HUES48 (cell line): Measurements from ENCODE around the gene GNAL.

Experiments used
- H3K27ac ChIP-seq: one replicate; pipeline ENCODE4 v1.7.0; 2013; ENCODE audit warnings: low read depth, low read length, inconsistent platforms
- H3K27me3 ChIP-seq: 2 replicates; pipeline ENCODE4 v1.6.1; 2013; ENCODE audit warnings: mild to moderate bottlenecking, low read length; ENCODE audit not compliant: control insufficient read depth, insufficient read depth
- H3K36me3 ChIP-seq: 2 replicates; pipeline ENCODE4 v1.6.1; 2013; ENCODE audit warnings: low read length; ENCODE audit not compliant: control insufficient read depth, insufficient read depth
- H3K4me1 ChIP-seq: 2 replicates; pipeline ENCODE4 v1.6.1; 2013; ENCODE audit warnings: mild to moderate bottlenecking, low read length; ENCODE audit not compliant: control insufficient read depth, insufficient read depth
- H3K4me3 ChIP-seq: 2 replicates; pipeline ENCODE4 v1.5.1; 2013; ENCODE audit warnings: mild to moderate bottlenecking, low read depth, low read length
- H3K9ac ChIP-seq: 2 replicates; pipeline ENCODE4 v1.6.1; 2013; ENCODE audit warnings: mild to moderate bottlenecking, low read depth, low read length, moderate library complexity
- H3K9me3 ChIP-seq: 2 replicates; pipeline ENCODE4 v1.6.1; 2013; ENCODE audit warnings: low read length; ENCODE audit not compliant: control insufficient read depth, insufficient read depth

GNAL gene

DNA sequence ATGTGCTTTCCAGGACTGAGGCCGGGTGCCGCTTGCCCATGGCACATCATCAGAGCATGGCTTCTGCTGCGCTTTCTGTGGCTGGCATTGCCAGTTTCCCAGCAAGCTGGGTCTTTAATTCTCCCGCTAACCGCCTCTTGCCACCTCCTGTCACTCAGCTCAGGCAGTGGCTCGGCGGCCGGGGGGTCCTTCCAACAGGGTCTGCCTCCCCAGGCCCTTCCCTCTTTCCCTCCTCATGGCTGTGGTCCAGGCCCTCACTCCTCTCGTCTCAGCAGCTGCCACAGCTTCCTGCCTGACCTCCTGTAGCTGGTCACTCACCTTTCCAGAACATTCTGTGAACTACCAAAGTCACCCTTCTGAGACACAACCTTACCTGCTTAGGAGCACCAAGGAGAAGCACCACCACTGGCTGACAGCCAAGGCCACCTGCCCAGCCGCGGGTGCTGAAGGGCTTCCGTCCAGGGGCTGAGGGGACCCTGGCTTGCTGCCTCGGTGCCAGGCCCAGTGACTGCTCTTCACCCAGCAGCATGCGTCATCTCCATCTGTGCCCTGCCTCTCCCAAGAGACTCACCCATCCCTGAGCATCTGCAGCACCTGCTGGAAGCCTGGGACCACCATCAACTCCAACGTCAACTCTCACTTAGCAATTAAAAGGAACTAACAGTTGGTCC is 184.7 kb downstream of the GNAL start:
- H3K4me3 ChIP-seq = no peak overlapping the region
- no peak overlapping the region for H3K9ac ChIP-seq
- H3K36me3 ChIP-seq = 0 out of 2 replicates have a peak, but pooled peaks cover under 1% of the 10 kb centered on the region
- H3K27ac ChIP-seq = no peak overlapping the region
- H3K4me1 ChIP-seq = peaks cover 8% of the 10 kb centered on the region; the same call in 1 of the 2 replicates
- no peaks in the 10 kb centered on the region for H3K27me3 ChIP-seq
- H3K9me3 ChIP-seq = no peaks in the 10 kb centered on the region

GRCh38 chr18:11874676-11875075 is 185.6 kb downstream of the GNAL start:
- no peak overlapping the region for H3K4me3 ChIP-seq
- H3K4me1 ChIP-seq = peaks cover 8% of the 10 kb centered on the region; the same call in 1 of the 2 replicates
- H3K36me3 ChIP-seq = no peaks in the 10 kb centered on the region
- H3K27ac ChIP-seq = no peak overlapping the region
- no peaks in the 10 kb centered on the region for H3K9me3 ChIP-seq
- H3K9ac ChIP-seq = no peak overlapping the region
- H3K27me3 ChIP-seq = no peaks in the 10 kb centered on the region

- no peaks in the 10 kb centered on the region for H3K9me3 ChIP-seq
- no peak overlapping the region for H3K4me3 ChIP-seq
- no peak overlapping the region for H3K9ac ChIP-seq
- H3K4me1 ChIP-seq = peaks cover 8% of the 10 kb centered on the region; the same call in 1 of the 2 replicates
- no peaks in the 10 kb centered on the region for H3K27me3 ChIP-seq
- H3K27ac ChIP-seq = no peak overlapping the region
- H3K36me3 ChIP-seq = no peaks in the 10 kb centered on the region
These were observed 188.6 kb downstream of the GNAL start for GRCh38 chr18:11877497-11878135.

DNA sequence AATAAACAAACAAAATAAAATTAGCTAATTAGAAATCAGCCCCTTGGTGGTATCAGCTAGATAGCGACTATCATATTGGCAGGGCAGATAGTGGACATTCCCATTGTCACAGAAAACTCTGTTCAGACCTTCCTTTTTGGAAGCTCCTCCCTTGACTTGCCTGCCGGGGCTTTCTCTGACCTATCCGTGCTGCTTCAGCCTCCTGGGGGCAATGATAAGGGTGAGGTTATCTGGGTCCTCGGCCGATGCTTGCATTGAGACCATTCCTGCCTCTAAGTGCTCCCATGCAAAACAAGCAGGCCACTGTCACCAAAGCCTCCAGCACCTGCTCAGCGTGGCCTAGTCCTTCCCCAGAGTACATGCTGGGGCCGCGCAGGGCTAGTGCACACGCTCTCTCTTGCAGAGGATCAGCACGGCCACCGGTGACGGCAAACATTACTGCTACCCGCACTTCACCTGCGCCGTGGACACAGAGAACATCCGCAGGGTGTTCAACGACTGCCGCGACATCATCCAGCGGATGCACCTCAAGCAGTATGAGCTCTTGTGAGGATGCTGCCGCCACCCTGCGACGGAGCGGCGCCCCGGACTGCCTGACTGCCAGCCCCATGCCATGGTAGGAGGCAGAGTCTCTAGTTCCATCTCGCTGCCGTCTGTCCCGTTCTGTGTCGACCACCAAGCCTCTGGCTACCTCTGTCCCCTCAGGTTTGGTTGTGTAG is 191.7 kb downstream of the GNAL start:
- H3K27me3 ChIP-seq = no peaks in the 10 kb centered on the region

DNA sequence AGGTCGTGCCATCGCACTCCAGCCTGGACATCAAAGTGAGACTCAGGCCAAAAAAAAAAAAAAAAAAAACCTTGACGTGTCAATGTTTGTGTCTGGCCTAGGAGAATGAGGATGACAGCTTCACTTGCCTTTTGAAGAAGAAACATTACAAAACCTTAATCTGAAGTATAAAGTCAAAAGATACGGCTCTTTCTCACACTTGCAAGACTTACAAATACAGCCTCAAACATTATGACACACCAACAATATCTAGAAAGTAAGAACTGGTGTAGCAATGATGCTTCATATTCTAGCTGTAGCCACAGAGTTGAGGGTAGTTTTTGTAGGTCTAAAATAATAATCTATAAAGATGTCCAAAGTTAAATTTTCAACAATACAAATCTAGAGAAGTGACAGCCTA is 193.6 kb downstream of the GNAL start:
- H3K9ac ChIP-seq = no peak overlapping the region
- H3K27ac ChIP-seq = no peak overlapping the region
- H3K9me3 ChIP-seq = no peaks in the 10 kb centered on the region
- H3K27me3 ChIP-seq = no peaks in the 10 kb centered on the region
- no peak overlapping the region for H3K4me3 ChIP-seq
- peaks cover 11% of the 10 kb centered on the region for H3K36me3 ChIP-seq
- H3K4me1 ChIP-seq = peaks cover 8% of the 10 kb centered on the region; the same call in 1 of the 2 replicates

More for the DNA sequence above, 191.7 kb downstream of the GNAL start:
- Histone ChIP-seq H3K27ac (no peak overlapping the region), H3K4me3 (no peak overlapping the region), H3K9ac (no peak overlapping the region), H3K4me1 (peaks cover 8% of the 10 kb centered on the region; the same call in 1 of the 2 replicates), H3K9me3 (no peaks in the 10 kb centered on the region), H3K36me3 (peaks cover 11% of the 10 kb centered on the region)

DNA sequence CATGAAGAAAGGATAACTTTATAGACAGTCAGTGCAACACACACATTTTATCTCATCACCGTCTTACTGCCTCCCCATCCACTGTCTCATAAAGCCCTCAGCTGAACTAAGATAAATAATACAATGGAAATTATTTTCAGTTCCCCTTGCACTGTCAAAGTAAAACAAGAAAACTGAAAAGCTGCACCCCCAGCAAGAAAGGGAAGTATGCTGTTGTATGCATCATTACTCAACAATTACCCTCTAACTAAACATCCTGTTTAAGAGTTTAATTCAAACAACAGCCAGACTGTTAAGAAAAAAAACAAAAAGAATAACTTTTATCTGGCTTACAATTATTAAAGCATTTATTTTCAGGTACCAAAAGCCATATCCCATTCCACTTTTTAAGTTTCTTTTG is 194.1 kb downstream of the GNAL start:
- no peak overlapping the region for H3K4me3 ChIP-seq
- H3K4me1 ChIP-seq = 0 out of 2 replicates have a peak, but pooled peaks cover 3% of the 10 kb centered on the region
- H3K36me3 ChIP-seq = peaks cover 15% of the 10 kb centered on the region
- no peaks in the 10 kb centered on the region for H3K27me3 ChIP-seq
- no peak overlapping the region for H3K9ac ChIP-seq
- no peak overlapping the region for H3K27ac ChIP-seq
- H3K9me3 ChIP-seq = no peaks in the 10 kb centered on the region

DNA sequence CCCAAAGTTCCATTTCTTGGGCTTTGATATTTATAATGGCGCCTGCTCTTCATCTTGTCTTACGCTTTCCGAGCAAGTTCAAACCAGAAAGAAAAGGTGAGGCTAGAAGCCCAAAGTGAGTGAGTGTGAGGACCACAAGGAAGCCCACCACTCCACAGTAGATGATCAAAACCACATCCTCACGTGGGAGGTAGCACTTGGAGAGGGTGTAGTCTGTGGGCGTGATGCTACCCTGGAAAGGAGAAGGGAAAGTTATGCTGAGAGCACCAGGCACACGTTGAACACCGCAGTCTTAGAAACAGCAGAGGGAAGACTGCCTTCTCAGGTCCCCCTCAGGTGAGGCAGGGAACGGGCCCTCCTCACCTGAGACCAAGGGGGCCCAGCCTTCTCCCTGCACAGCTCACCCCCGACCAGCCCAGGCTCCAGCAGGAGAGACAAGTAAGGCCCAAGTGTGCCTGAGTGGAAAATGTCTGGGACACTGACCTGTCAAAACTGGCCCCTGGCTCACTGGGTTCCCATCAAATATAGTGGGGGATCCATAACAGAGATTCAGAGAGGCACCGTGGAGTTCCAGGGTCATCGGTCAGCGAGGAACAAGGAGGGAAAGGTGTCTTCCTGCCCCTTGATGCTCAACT is 195.4 kb downstream of the GNAL start:
- Histone ChIP-seq H3K9ac (no peak overlapping the region), H3K27ac (no peak overlapping the region), H3K9me3 (no peaks in the 10 kb centered on the region), H3K36me3 (peaks cover 23% of the 10 kb centered on the region), H3K27me3 (no peaks in the 10 kb centered on the region), H3K4me3 (no peak overlapping the region), H3K4me1 (0 out of 2 replicates have a peak, but pooled peaks cover 3% of the 10 kb centered on the region)

DNA sequence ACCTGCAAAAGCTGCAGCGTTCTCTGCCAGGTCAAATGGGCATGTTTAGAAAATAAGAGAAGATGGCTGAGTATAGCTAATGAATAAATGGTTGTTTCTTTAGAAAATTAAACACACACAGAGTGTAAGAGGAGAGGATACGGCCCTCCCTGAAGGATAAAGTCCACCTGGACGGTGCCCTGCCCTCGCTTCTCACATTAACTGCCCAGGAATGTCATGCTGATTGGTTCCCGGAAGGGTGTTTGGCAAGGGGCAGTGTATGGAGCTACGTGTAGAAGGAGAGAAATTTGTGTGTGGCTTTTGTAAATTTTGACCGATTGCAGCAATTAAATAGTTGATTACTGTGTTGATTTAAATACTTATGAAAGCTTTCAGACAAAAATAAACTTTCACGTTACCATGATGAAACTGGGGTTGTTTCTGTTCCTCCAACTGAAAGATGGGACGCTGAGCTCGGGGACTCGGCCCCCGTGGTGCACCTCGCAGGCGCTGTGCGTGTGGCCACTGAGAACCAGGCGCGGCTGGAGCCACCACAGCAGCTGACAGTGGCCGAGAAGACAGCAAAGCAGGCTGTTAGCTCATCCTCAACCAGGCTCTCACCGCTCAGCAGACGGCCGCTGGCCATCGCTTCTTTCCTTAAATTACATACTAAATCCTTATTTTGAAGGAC is 196.3 kb downstream of the GNAL start:
- Histone ChIP-seq H3K9me3 (no peaks in the 10 kb centered on the region), H3K9ac (no peak overlapping the region), H3K4me1 (0 out of 2 replicates have a peak, but pooled peaks cover 3% of the 10 kb centered on the region), H3K4me3 (no peak overlapping the region), H3K27ac (no peak overlapping the region), H3K36me3 (peaks cover 25% of the 10 kb centered on the region), H3K27me3 (no peaks in the 10 kb centered on the region)

GRCh38 chr18:11886577-11887110 is 197.6 kb downstream of the GNAL start:
- H3K36me3 ChIP-seq = peaks cover 33% of the 10 kb centered on the region
- no peak overlapping the region for H3K9ac ChIP-seq
- H3K4me3 ChIP-seq = no peak overlapping the region
- H3K4me1 ChIP-seq = 0 out of 2 replicates have a peak, but pooled peaks cover 3% of the 10 kb centered on the region
- H3K27me3 ChIP-seq = no peaks in the 10 kb centered on the region
- H3K27ac ChIP-seq = no peak overlapping the region
- H3K9me3 ChIP-seq = no peaks in the 10 kb centered on the region
